Pons (tissue), 1 donor: ENCODE results near the gene PRRG3.

Source experiments
- DNase-seq: peaks from one replicate; pipeline ENCODE4 v3.0.0-alpha.2; 2016; ENCODE audit warnings: low spot score

The PRRG3 gene

GRCh38 chrX:151743651-151744470 is 48.6 kb downstream of the PRRG3 start:
- no peak for DNase-seq

- DNase-seq = no peak
These were observed 50.4 kb downstream of the PRRG3 start for GRCh38 chrX:151745651-151746050.

GRCh38 chrX:151746502-151746901 is 51.2 kb downstream of the PRRG3 start:
- DNase-seq = no peak

- DNase-seq = no peak
These were observed 55.3 kb downstream of the PRRG3 start for GRCh38 chrX:151750511-151750910.

- no peak for DNase-seq
These were observed 57.6 kb downstream of the PRRG3 start for GRCh38 chrX:151752847-151753246.

GRCh38 chrX:151753313-151754046 is 58.2 kb downstream of the PRRG3 start:
- DNase-seq = peak; percentile 19

GRCh38 chrX:151754047-151754429 is 58.8 kb downstream of the PRRG3 start:
- DNase-seq = no peak

- DNase-seq = no peak
These were observed 59.5 kb downstream of the PRRG3 start for GRCh38 chrX:151754641-151755215.
